ENCODE measurements around the gene GPRASP3. TPM values are rescaled to one million over a fixed set of nuclear protein-coding genes. Genes with fewer than 3 reads are reported as not detected.

Gene GPRASP3
- total and polyA plus RNA-seq, 2 of the 4 experiments (the other 2 are of a cell fraction): 2.2 to 8.1 TPM

DNA sequence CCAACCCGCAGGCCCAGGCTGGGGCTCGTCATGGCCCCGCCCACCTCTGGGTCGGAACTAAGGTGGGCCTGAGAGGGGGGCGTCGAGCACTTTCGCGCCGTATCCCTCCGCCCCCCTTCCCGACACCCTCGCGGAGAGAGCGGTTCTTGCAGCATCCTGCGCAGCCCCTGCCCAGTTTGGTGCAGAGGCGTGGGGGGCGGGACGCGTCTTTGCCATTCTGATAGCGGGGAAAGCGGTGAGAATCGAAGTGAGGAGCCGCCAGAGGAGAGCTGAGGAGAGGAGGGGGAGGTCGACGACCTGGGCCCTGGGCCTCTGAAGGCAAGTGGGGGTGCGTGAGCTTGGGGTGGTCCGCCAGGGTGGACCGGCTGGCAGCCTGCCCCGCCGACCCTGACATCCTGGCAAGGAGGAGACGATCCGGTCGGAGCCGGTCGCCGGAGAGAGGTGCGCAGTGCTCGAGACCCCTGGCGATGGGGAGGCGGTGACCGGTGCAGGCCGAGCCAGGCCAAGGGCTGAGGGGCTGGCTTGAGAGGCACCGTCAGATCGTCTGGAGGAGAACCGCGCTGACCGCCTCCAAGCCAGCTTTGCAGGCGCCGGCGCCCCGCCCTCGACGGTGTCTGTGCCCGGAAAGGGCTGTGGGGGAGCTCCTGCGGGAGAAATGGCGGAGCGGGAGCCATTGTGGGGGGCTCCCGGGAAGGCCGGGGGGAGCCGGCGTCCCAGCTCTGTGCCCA lies 25.5 kb downstream of the GPRASP3 start (continued):
- no peak for TF ChIP-seq SMC3 (IDR thresholded peaks at IDR 0.05; ENCODE audit: low read depth, low read length)

DNA sequence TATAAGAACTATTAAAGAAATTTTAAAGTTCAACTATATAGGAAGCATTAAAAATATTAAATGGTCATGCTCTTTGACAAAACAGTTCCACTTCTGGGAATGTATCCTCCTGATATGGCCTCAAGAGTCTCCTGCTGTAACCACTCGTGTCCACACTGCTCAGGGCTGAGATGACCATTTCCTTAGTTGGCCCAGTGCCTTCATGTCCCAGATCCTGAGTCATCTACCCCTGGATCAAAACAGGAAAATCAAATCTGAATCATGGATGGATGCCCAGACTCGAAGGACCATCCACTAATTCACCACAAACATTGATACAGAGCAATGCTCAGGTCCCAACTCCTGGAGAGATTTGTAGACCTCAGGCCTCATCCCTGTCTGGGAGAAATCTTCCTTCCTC lies 44.7 kb downstream of the GPRASP3 start:
- Histone ChIP-seq H3K27ac (ENCODE audit: insufficient read depth, low read length) (peak overlapping the region; percentile 1; the same call in 1 of the 2 replicates), H3K4me1 (ENCODE audit: control insufficient read depth, insufficient read depth, low read length) (peaks cover 4% of the 10 kb centered on the region), H3K9ac (ENCODE audit: low read depth, low read length) (no peak overlapping the region), H3K4ac (ENCODE audit: low read depth, low read length) (peak overlapping the region; percentile 2; the same call in 1 of the 2 replicates), H2BK120ac (ENCODE audit: low read depth, low read length) (no peak overlapping the region), H3K23ac (ENCODE audit: low read depth, low read length) (no peak overlapping the region), H2AK9ac (replicated peaks; ENCODE audit: low read depth, low read length, poor library complexity) (peak overlapping the region; percentile 19), H3K4me3 (ENCODE audit: insufficient read depth, low read depth, low read length) (no peak overlapping the region), H3K56ac (ENCODE audit: extremely low read depth, insufficient read depth, low read length) (no peak overlapping the region), H3K14ac (replicated peaks; ENCODE audit: low read depth, low read length) (no peak overlapping the region), H4K8ac (ENCODE audit: low read depth in 2 of 2, low read length in 2 of 2) (no peak overlapping the region), H2BK5ac (ENCODE audit: low read depth, low read length, poor library complexity, severe bottlenecking) (no peak overlapping the region), H2BK15ac (ENCODE audit: low read depth, low read length) (no peak overlapping the region; the same call in 2 of the 3 replicates), H2AK5ac (ENCODE audit: low read depth, low read length) (no peak overlapping the region), H3K4me2 (ENCODE audit: low read depth, low read length) (no peak overlapping the region), H3K9me3 (ENCODE audit: control insufficient read depth, insufficient read depth, low read length) (no peaks in the 10 kb centered on the region), H4K20me1 (ENCODE audit: insufficient read depth, low read length) (peaks cover 3% of the 10 kb centered on the region; the same call in 1 of the 2 replicates), H3K36me3 (ENCODE audit: control insufficient read depth, insufficient read depth, low read length) (no peaks in the 10 kb centered on the region), H2AFZ (replicated peaks; ENCODE audit: low read length, poor library complexity) (no peak overlapping the region), H3K27me3 (ENCODE audit: control insufficient read depth, insufficient read depth, low read length) (0 out of 2 replicates have a peak, but pooled peaks cover 1% of the 10 kb centered on the region), H3K9me1 (ENCODE audit: insufficient read depth, low read length) (no peaks in the 10 kb centered on the region), H4K91ac (ENCODE audit: insufficient read depth, low read depth, low read length) (no peak overlapping the region), H3K18ac (ENCODE audit: low read depth, low read length) (no peak overlapping the region), H3K79me1 (ENCODE audit: low read depth in 1 of 2, low read length in 2 of 2) (peaks cover 0 to 5% of the 10 kb centered on the region in 2 experiments; a peak in 2 of 4 replicates), H2BK20ac (ENCODE audit: low read depth, low read length) (no peak overlapping the region), H4K5ac (ENCODE audit: low read depth, low read length) (no peak overlapping the region)
- intact Hi-C loops (cut with micrococcal nuclease): loop anchor here (5.0 kb wide), 1 partner anchor 168 kb away; the partner anchor contains the start of gene ARMCX5
- WGBS, 2 experiments (ENCODE audit: extremely low coverage in 2 of 2, insufficient read length in 1 of 2): 0% methylated on average over 1 of the region's 2 CpGs; no CpG with 5 or more reads in 1 of the 2 experiments
- BruUV-seq (replicated peaks): no TSS peak
- POLR2A ChIA-PET (ENCODE audit: unreplicated experiment): no interaction called here
- peak; percentile 82 for DNase-seq
- no peak for TF ChIP-seq RCOR1 (IDR thresholded peaks at IDR 0.05; ENCODE audit: insufficient replicate concordance, low read length)
- TF ChIP-seq RFX5 (IDR thresholded peaks at IDR 0.05; ENCODE audit: low read depth, low read length): no peak
- TF ChIP-seq, protein P1, sequence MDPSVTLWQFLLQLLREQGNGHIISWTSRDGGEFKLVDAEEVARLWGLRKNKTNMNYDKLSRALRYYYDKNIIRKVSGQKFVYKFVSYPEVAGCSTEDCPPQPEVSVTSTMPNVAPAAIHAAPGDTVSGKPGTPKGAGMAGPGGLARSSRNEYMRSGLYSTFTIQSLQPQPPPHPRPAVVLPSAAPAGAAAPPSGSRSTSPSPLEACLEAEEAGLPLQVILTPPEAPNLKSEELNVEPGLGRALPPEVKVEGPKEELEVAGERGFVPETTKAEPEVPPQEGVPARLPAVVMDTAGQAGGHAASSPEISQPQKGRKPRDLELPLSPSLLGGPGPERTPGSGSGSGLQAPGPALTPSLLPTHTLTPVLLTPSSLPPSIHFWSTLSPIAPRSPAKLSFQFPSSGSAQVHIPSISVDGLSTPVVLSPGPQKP (IDR thresholded peaks at IDR 0.05; ENCODE audit: borderline replicate concordance, low read depth, low read length): no peak
- TF ChIP-seq POLR2A (IDR thresholded peaks at IDR 0.05; ENCODE audit: low read depth, low read length): no peak
- TF ChIP-seq CEBPB (IDR thresholded peaks at IDR 0.05; ENCODE audit: low read depth, low read length): no peak
- TF ChIP-seq, protein P2, sequence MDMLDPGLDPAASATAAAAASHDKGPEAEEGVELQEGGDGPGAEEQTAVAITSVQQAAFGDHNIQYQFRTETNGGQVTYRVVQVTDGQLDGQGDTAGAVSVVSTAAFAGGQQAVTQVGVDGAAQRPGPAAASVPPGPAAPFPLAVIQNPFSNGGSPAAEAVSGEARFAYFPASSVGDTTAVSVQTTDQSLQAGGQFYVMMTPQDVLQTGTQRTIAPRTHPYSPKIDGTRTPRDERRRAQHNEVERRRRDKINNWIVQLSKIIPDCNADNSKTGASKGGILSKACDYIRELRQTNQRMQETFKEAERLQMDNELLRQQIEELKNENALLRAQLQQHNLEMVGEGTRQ (IDR thresholded peaks at IDR 0.05; ENCODE audit: low read depth, low read length): no peak
- no peak for TF ChIP-seq FOS (IDR thresholded peaks at IDR 0.05; ENCODE audit: low read depth, low read length)
- TF ChIP-seq CHD1 (IDR thresholded peaks at IDR 0.05; ENCODE audit: low read depth, low read length): no peak
- TF ChIP-seq SMC3 (IDR thresholded peaks at IDR 0.05; ENCODE audit: low read depth, low read length): no peak
- TF ChIP-seq NFE2L2 (IDR thresholded peaks at IDR 0.05; ENCODE audit: low read depth, low read length): no peak
- no peak for TF ChIP-seq MXI1 (IDR thresholded peaks at IDR 0.05; ENCODE audit: borderline replicate concordance, low read depth, low read length)
- CTCF ChIA-PET: no interaction called here
- peak; percentile 65 for ATAC-seq (ENCODE audit: low read depth)
- dilution Hi-C loops (cut with HindIII; ENCODE audit: low sequenced_read_pairs, unreplicated experiment): no loop called here
- in situ Hi-C loops (cut with MboI; ENCODE audit: low sequenced_read_pairs): no loop called here
